Ovary (tissue), 10 donors: ENCODE results near the gene CA11. TPM values are rescaled to one million over a fixed set of nuclear protein-coding genes. Genes with fewer than 3 reads are reported as not detected.
"Not testable (repeated sequence)": the region's sequence is repeated elsewhere in the genome, so short reads cannot be mapped to it uniquely, and the experiment has no call there.

ENCODE experiments used
- DNase-seq, 5 donors: peaks; one replicate each; pipeline ENCODE4 v3.0.0-alpha.2; 2019 to 2020
- H3K27ac ChIP-seq, 2 donors: fragments of 200-600 bp; one replicate each; pipeline versions ENCODE4 v1.5.1 to v1.8.0; 2019 to 2022
- H3K27me3 ChIP-seq: fragments of 200-600 bp; one replicate; pipeline ENCODE4 v1.8.0; 2022
- H3K36me3 ChIP-seq: fragments of 200-600 bp; sonication (generic); one replicate; pipeline ENCODE4 v1.5.1; 2019
- H3K4me1 ChIP-seq: one replicate; pipeline ENCODE4 v1.8.1; 2013; ENCODE audit warnings: mild to moderate bottlenecking, moderate library complexity; ENCODE audit not compliant: insufficient read depth
- H3K4me3 ChIP-seq: fragments of 200-600 bp; sonication (generic); one replicate; pipeline ENCODE4 v1.5.1; 2017
- H3K9me3 ChIP-seq, 2 donors: fragments of 200-600 bp in 1 of 2; sonication (generic) in 1 of 2; one replicate each; pipeline versions ENCODE4 v1.5.1 to v1.8.1; 2013 to 2019; ENCODE audit warnings: mild to moderate bottlenecking in 1 of 2, moderate library complexity in 1 of 2
- EP300 ChIP-seq: sonication (generic); formaldehyde crosslinking; IDR thresholded peaks from one replicate; pipeline ENCODE4 v1.6.1; 2017; ENCODE audit warnings: antibody characterized with exemption
- POLR2A ChIP-seq: fragments of 450-650 bp; IDR thresholded peaks from one replicate; pipeline ENCODE4 v1.6.1; 2017; ENCODE audit warnings: antibody characterized with exemption, mild to moderate bottlenecking, moderate library complexity
- WGBS, 3 donors: extraction: QIAGEN DNeasy Blood & Tissue Kit in 1 of 3; methylation state at CpG; one replicate each; pipeline versions ENCODE4 v1.1.5 to v1.1.7; 2013 to 2017; 5-methylcytosine and 5-hydroxymethylcytosine counted together
- intact Hi-C, 4 donors: fragments of 100-400 bp; cut with DNase I; formaldehyde crosslinking; loops; one replicate each; pipeline versions ENCODE4 v1.11.0 to v1.15.1; 2022 to 2023
- long read RNA-seq, 3 donors: library from polyadenylated mRNA in 2 of 3; unstranded in 2 of 3; transcript quantifications; one replicate each; pipeline ENCODE4 v2.0.0 and lab custom pipeline, GENCODE V29; 2021 to 2026
- polyA plus RNA-seq, 2 donors: library from polyadenylated mRNA; stranded (reverse); fragments of 200-250 nt in 1 of 2; fragments of 350-450 nt in 1 of 2; fragmentation: Illumina TruSeq in 1 of 2; extraction: RNeasy Lipid Tissue Mini Kit (QIAGEN cat#74804) in 1 of 2; gene quantifications; one replicate each; pipeline ENCODE4 v1.2.3, GENCODE V29; 2013 to 2014
- total RNA-seq, 7 donors: library from RNA; depleted of rRNA in 2 of 7; stranded (reverse); fragments of >200 nt in 2 of 7; fragmentation: NEBNext Ultra II Directional in 3 of 7; extraction: Animal tissue kit (Norgen Biotek cat#: 25700) in 3 of 7; gene quantifications; one replicate each; pipeline versions ENCODE4 v1.1.0 to v1.2.4, GENCODE V29; 2016 to 2023
- TF ChIP-seq, protein P1 (sequence below), 3 donors: fragments of 450-650 bp in 2 of 3; fragments of 200-600 bp in 1 of 3; IDR thresholded peaks; one replicate each; pipeline versions ENCODE4 v1.5.1 to v1.8.0; 2016 to 2022; ENCODE audit warnings: antibody characterized with exemption in 3 of 3, mild to moderate bottlenecking in 1 of 3
- donor health status: DM: no; HTN: no; CAD: no; lungs with moderate emphysema.
- donor health status: DM: no; HTN: no; CAD: no.
- donor health status: Bipolar disorder and iron deficiency.
- donor health status: DM: yes; HTN: yes; CAD: no.
- donor health status: DM: no; HTN: no; CAD: no.
- donor health status: DM: yes; HTN: yes; CAD: no.

CA11 gene
- 10 to 100 TPM; 14.9 to 52.5 (median 40.8) TPM for total RNA-seq
- polyA plus RNA-seq: 10 to 100 TPM; 43.1 to 53.1 TPM
- long read RNA-seq, donor 1, transcript CA11-201 (9 exons, 1,844 nt): major isoform, 31 of 34 reads
- long read RNA-seq, donor 1, partial matches to known transcripts: 1 of 34 reads
- long read RNA-seq, donor 1, other reads (novel, unspliced or antisense): 2 of 34 reads
- long read RNA-seq, donor 2, transcript CA11-201 (9 exons, 1,844 nt): major isoform, 7 of 7 reads
- long read RNA-seq, donor 2, partial matches to known transcripts: 0 of 7 reads
- long read RNA-seq, donor 2, other reads (novel, unspliced or antisense): 0 of 7 reads
- long read RNA-seq, donor 3, transcript CA11-201 (9 exons, 1,844 nt): major isoform, 25 of 31 reads
- long read RNA-seq, donor 3, partial matches to known transcripts: 1 of 31 reads
- long read RNA-seq, donor 3, other reads (novel, unspliced or antisense): 5 of 31 reads

DNA sequence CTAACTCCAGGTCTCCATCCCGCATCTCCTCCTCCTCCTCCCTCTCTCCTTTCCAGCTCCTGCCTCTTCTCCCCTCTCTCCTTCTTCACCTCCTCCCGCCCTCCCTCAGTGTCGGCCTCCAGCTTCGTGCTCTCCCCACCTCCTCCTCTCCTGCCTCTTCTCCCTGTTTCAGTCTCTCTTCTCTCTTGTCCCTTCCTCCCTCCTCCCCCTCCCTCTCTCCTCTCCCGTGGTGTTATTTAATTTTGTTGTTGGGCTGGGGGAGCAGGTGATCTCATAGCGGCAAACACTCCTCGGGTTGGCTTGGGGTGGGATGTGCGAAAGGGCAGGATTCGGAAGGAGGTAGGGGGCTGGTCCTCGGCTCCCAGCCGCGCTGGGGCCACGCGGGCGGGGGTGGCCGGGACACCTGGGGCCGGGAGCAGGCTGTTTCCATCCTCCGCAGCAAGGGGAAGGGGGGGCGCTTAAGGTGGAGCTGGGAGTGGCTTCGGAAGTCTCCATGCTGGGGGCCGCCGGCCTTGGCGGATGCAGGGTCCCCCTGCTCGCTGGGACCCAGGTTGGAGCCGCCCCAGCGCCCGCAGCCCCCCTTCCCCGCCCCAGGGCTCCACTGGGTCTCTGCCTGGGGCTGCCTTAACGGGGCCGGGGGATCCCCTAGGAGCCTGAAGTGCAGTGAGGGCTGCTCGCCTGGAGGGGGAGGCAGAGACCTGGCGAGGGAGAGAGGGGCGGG, at the start of gene CA11:
Gene CA11, minus strand, starts transcription at position 187 of the 721 bp plus-strand sequence. CDS start 555 bp downstream, outside the sequence.
- peak within 1 kb of the TSS; percentile 56 for H3K4me3 ChIP-seq
- H3K27ac ChIP-seq: peak within 1 kb of the TSS; percentile 92 to 97
- 0% methylated on average over 30 to 33 of the region's 33 CpGs for WGBS, 3 donors
- peaks cover 4% of the 10 kb centered on the region for H3K4me1 ChIP-seq
- H3K27me3 ChIP-seq: no peaks in the 10 kb centered on the region
- peak; percentile 93 to 95 (median 94) for DNase-seq
- no peaks in the 10 kb centered on the region for H3K36me3 ChIP-seq
- H3K9me3 ChIP-seq: no peaks in the 10 kb centered on the region
- TF ChIP-seq, protein P1, sequence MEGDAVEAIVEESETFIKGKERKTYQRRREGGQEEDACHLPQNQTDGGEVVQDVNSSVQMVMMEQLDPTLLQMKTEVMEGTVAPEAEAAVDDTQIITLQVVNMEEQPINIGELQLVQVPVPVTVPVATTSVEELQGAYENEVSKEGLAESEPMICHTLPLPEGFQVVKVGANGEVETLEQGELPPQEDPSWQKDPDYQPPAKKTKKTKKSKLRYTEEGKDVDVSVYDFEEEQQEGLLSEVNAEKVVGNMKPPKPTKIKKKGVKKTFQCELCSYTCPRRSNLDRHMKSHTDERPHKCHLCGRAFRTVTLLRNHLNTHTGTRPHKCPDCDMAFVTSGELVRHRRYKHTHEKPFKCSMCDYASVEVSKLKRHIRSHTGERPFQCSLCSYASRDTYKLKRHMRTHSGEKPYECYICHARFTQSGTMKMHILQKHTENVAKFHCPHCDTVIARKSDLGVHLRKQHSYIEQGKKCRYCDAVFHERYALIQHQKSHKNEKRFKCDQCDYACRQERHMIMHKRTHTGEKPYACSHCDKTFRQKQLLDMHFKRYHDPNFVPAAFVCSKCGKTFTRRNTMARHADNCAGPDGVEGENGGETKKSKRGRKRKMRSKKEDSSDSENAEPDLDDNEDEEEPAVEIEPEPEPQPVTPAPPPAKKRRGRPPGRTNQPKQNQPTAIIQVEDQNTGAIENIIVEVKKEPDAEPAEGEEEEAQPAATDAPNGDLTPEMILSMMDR (IDR thresholded peaks at IDR 0.05): peak; percentile 94 to 95 (median 94)
- TF ChIP-seq EP300: no peak
- TF ChIP-seq POLR2A: peak; percentile 71
- intact Hi-C loops: loop anchor here in 2 of 4 donors (5.0 to 10.0 kb wide), 3 partner anchors 69 to 321 kb away; partner anchors contain the start of genes FTL (in 1 of the 2) and MAMSTR (in 1 of the 2)

DNA sequence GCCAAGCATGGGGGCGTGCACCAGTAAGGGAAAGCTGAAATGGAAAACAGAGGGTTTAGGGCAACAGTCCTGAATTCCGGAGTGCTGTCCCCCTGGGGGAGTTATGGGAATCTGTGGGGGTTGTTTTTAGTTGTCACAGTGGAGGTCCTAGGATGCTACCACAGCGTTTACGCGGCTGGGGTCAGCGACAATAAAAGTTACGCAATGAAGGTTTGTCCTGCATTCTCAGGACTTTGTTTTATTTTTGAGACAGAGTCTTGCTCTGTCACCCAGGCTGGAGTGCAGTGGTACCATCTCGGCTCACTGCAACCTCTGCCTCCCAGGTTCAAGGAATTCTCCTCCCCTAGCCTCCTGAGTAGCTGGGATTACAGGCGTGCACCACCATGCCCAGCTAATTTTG, 47.6 kb upstream of the CA11 start:
- H3K9me3 ChIP-seq, H3K4me3 ChIP-seq, H3K27ac ChIP-seq, H3K36me3 ChIP-seq, intact Hi-C loops, H3K27me3 ChIP-seq, DNase-seq, H3K4me1 ChIP-seq: not testable (repeated sequence)
- WGBS, 3 donors: 89 to 90% (median 90%) methylated on average over 9 of the region's 9 CpGs

DNA sequence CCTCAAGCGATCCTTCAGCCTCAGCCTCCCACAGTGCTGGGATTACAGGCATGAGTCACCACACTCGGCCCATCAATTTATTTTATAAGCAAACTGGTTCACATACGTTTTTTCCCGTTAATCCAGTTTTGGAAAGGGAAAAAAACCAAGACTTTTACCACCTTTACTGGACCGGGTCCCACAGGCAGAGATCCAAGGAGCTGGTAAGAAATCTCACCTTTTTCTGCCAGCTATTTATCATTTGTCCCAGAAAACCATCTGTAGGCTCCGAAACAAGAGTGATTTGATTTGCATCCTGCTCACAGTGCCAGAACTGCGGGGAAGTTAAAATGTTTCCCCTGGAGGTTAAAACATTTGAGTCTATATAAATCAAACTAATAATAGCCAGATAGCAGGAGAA, 43.5 kb upstream of the CA11 start:
- Histone ChIP-seq H3K27me3 (no peaks in the 10 kb centered on the region), H3K4me1 (no peaks in the 10 kb centered on the region), H3K27ac (no peak overlapping the region), H3K4me3 (no peak overlapping the region), H3K36me3 (no peaks in the 10 kb centered on the region), H3K9me3 (no peaks in the 10 kb centered on the region)
- no peak for DNase-seq
- intact Hi-C loops: no loop called here
- no peak for TF ChIP-seq POLR2A
- no peak for TF ChIP-seq EP300
- TF ChIP-seq, protein P1 (IDR thresholded peaks at IDR 0.05): no peak
- 29 to 57% (median 37%) methylated on average over 7 of the region's 7 CpGs for WGBS, 3 donors

DNA sequence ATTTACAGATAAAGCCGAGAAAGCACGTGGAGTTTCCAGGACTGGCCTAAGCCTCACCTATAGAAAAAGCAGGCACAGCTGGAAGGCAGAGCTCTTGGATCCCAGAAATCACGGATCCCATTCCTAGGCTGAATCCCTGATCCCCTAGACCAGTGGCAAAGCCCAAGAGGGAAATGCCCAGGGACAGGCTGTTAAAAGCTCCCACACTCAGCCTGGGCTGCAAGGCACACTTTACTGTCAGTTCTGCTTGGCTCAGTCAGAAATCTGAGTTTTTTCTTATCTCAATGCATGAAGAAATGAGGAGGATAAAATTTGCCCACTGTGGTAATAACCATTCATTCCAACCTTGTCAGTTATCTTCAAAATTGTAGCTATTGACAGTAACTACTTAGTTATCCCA, 41.8 kb upstream of the CA11 start:
- Histone ChIP-seq H3K4me3 (no peak overlapping the region), H3K36me3 (no peaks in the 10 kb centered on the region), H3K27ac (no peak overlapping the region), H3K27me3 (no peaks in the 10 kb centered on the region), H3K4me1 (no peaks in the 10 kb centered on the region), H3K9me3 (no peaks in the 10 kb centered on the region)
- DNase-seq: no peak
- TF ChIP-seq EP300 (no peak), POLR2A (no peak)
- TF ChIP-seq, protein P1 (IDR thresholded peaks at IDR 0.05): no peak
- intact Hi-C loops: no loop called here
- 89 to 92% (median 91%) methylated on average over 3 of the region's 3 CpGs for WGBS, 3 donors

DNA sequence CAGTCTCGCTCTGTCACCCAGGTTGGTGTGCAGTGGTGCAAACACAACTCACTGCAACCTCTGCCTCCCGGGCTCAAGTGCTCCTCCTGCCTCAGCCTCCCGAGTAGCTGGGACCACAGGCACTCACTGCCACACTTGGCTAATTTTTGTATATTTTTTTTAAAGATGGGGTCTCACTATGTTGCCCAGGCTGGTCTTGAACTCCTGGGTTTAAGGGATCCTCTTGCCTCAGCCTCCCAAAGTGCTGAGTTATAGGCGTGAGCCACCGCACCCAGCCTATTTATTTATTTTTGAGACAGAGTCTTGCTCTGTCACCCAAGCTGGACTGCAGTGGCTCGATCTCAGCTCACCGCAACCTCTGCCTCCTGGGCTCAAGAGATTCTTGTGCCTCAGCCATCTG, 40.6 kb upstream of the CA11 start:
- H3K4me3 ChIP-seq, H3K4me1 ChIP-seq, H3K36me3 ChIP-seq, H3K27me3 ChIP-seq, DNase-seq, H3K9me3 ChIP-seq, intact Hi-C loops, H3K27ac ChIP-seq: not testable (repeated sequence)
- WGBS, 3 donors: 93 to 95% (median 93%) methylated on average over 7 of the region's 7 CpGs
